ENCODE data around the gene TENT4A. TPM values are rescaled to one million over a fixed set of nuclear protein-coding genes. Genes with fewer than 3 reads are reported as not detected.

The TENT4A gene
- total and polyA plus RNA-seq, 2 experiments from 2014 or later = 6.8 to 14.1 TPM

DNA sequence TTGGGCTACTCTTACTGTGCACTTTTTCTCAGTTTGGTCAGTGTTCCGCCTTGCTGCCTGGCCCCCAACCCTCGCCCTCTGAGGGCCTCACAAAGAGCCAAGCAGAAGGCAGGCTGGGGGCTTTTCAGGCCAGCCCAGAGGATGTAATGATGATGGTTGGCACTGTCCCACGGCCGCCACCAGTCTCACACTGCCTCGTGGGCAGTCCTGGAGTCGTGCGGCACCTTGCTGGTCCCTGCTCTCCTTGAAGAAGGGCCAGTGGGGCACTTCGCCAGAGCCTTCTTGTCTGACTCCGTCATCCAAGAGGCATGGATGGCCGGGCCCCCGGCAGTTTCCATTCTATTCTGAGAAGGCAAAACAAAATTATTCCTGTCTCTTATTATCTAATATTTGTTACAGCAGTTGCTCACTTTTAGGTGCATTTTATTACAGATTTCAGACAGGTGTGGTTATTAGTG lies 21.0 kb downstream of the TENT4A start:
- H3K36me3 ChIP-seq (replicated peaks; ENCODE audit: insufficient read depth, low read depth) = no peaks in the 10 kb centered on the region
- H3K27ac ChIP-seq = no peak overlapping the region
- 88% methylated on average over 11 of the region's 11 CpGs for WGBS (ENCODE audit: low lambda C conversion rate, missing lambda C conversion rate)
- DNase-seq (ENCODE audit: low spot score) = no peak
- H3K4me2 ChIP-seq = no peak overlapping the region
- H4K20me1 ChIP-seq (ENCODE audit: insufficient read depth, poor library complexity, severe bottlenecking) = peaks cover 79% of the 10 kb centered on the region
- H3K4me3 ChIP-seq = no peak overlapping the region
- H2AFZ ChIP-seq = no peak overlapping the region
- H3K9me2 ChIP-seq (replicated peaks; ENCODE audit: insufficient read depth) = no peaks in the 10 kb centered on the region
- no peak for TF ChIP-seq CTCF (IDR thresholded peaks at IDR 0.05; ENCODE audit: poor library complexity)
- TF ChIP-seq EZH2 (IDR thresholded peaks at IDR 0.05; ENCODE audit: borderline replicate concordance) = no peak
- TF ChIP-seq EZH2phosphoT487 (IDR thresholded peaks at IDR 0.05; ENCODE audit: low read depth, severe bottlenecking, unreplicated experiment) = no peak
- H3K9me3 ChIP-seq (ENCODE audit: low read depth) = no peaks in the 10 kb centered on the region
- H3K79me2 ChIP-seq = peaks cover 98% of the 10 kb centered on the region
- H3K4me1 ChIP-seq (ENCODE audit: insufficient read depth) = peaks cover 16% of the 10 kb centered on the region
- H3K27me3 ChIP-seq = no peaks in the 10 kb centered on the region

- DNase-seq (ENCODE audit: low spot score) = no peak
- Histone ChIP-seq H3K79me2 (peaks cover 98% of the 10 kb centered on the region), H4K20me1 (ENCODE audit: insufficient read depth, poor library complexity, severe bottlenecking) (peaks cover 74% of the 10 kb centered on the region), H3K4me3 (no peak overlapping the region), H3K9me3 (ENCODE audit: low read depth) (no peaks in the 10 kb centered on the region), H3K27ac (no peak overlapping the region), H3K36me3 (replicated peaks; ENCODE audit: insufficient read depth, low read depth) (no peaks in the 10 kb centered on the region), H3K27me3 (no peaks in the 10 kb centered on the region), H3K4me1 (ENCODE audit: insufficient read depth) (peaks cover 13% of the 10 kb centered on the region), H3K9me2 (replicated peaks; ENCODE audit: insufficient read depth) (no peaks in the 10 kb centered on the region), H3K4me2 (no peak overlapping the region), H2AFZ (no peak overlapping the region)
- no peak for TF ChIP-seq CTCF (IDR thresholded peaks at IDR 0.05; ENCODE audit: poor library complexity)
- no peak for TF ChIP-seq EZH2phosphoT487 (IDR thresholded peaks at IDR 0.05; ENCODE audit: low read depth, severe bottlenecking, unreplicated experiment)
- no peak for TF ChIP-seq EZH2 (IDR thresholded peaks at IDR 0.05; ENCODE audit: borderline replicate concordance)
- WGBS (ENCODE audit: low lambda C conversion rate, missing lambda C conversion rate) = 90% methylated on average over 5 of the region's 5 CpGs
These were observed 21.5 kb downstream of the TENT4A start for GRCh38 chr5:6734781-6735180.

DNA sequence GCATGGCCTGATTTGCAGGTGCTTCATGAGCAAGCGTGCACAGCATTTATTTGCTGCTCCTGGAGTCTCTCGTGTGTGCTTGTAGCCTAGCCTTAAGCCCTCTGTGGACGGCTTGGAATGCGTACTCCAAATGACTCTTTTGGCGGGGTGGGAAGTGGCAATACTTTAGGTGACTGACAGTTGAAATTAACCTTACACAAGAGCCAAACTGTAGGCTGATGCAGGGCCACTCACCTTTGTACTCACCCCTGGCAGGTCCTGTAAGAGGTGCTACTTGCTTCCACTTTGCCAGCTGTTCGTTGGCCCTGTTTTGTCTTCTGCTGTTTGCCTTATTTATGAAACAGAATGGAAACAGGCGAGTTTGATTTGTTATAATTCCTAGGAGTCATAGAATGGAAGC lies 22.9 kb downstream of the TENT4A start:
- WGBS (ENCODE audit: low lambda C conversion rate, missing lambda C conversion rate) = 78% methylated on average over 7 of the region's 7 CpGs
- H3K79me2 ChIP-seq = peaks cover 95% of the 10 kb centered on the region
- no peak for TF ChIP-seq EZH2 (IDR thresholded peaks at IDR 0.05; ENCODE audit: borderline replicate concordance)
- no peak for TF ChIP-seq CTCF (IDR thresholded peaks at IDR 0.05; ENCODE audit: poor library complexity)
- no peak for TF ChIP-seq EZH2phosphoT487 (IDR thresholded peaks at IDR 0.05; ENCODE audit: low read depth, severe bottlenecking, unreplicated experiment)
- peaks cover 5% of the 10 kb centered on the region for H3K4me1 ChIP-seq (ENCODE audit: insufficient read depth)
- H3K36me3 ChIP-seq (replicated peaks; ENCODE audit: insufficient read depth, low read depth) = no peaks in the 10 kb centered on the region
- peaks cover 61% of the 10 kb centered on the region for H4K20me1 ChIP-seq (ENCODE audit: insufficient read depth, poor library complexity, severe bottlenecking)
- no peak overlapping the region for H3K4me3 ChIP-seq
- H2AFZ ChIP-seq = no peak overlapping the region
- H3K9me2 ChIP-seq (replicated peaks; ENCODE audit: insufficient read depth) = no peaks in the 10 kb centered on the region
- no peak for DNase-seq (ENCODE audit: low spot score)
- no peaks in the 10 kb centered on the region for H3K9me3 ChIP-seq (ENCODE audit: low read depth)
- no peak overlapping the region for H3K27ac ChIP-seq
- no peaks in the 10 kb centered on the region for H3K27me3 ChIP-seq
- H3K4me2 ChIP-seq = no peak overlapping the region

All from hepatocyte (in vitro differentiated cells).